Thyroid gland (tissue), 4 donors: ENCODE data around the gene TOPBP1.

Source experiments
- CTCF ChIP-seq, 6 experiments: fragments of 200-600 bp in 3 of 6; fragments of 450-650 bp in 3 of 6; sonication (generic) in 3 of 6; IDR thresholded peaks; one replicate each; pipeline ENCODE4 v1.5.1; 2016 to 2019; ENCODE audit warnings: antibody characterized with exemption in 6 of 6, mild to moderate bottlenecking in 2 of 6, inconsistent platforms in 1 of 6, moderate library complexity in 1 of 6
- POLR2A ChIP-seq, 2 donors: fragments of 450-650 bp; IDR thresholded peaks; one replicate each; pipeline ENCODE4 v1.6.1; 2017; ENCODE audit warnings: antibody characterized with exemption in 2 of 2, mild to moderate bottlenecking in 2 of 2, moderate library complexity in 1 of 2

DNA sequence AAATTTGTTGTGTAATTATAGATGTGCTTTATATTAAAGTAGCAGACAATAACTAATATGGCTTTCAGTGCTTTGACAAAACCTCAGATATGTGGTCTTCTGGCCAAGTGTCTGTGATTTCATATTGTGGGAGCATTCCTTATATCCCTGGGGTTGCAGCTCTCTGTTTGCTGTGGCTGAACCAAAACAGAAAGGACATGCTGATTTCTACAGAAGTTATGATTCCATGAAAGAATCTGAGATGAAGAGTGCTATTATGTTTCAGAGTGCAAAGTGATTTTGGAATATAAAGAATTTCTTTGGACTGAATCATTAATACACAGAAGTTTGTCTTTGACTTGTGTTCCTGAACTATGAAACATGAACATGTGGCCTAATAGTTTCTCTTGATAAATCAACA is 51.7 kb downstream of the TOPBP1 start:
- TF ChIP-seq CTCF (IDR thresholded peaks at IDR 0.05) (no peak), POLR2A (IDR thresholded peaks at IDR 0.05) (no peak)
